Activated B cell treated with CpG ODN at 0.5 μM for 24 hours (primary cell): Measurements from ENCODE around the gene DCST2. TPM values are rescaled to one million over a fixed set of nuclear protein-coding genes. Genes with fewer than 3 reads are reported as not detected.
A peak's percentile ranks its signal among the peaks of the same experiment; 100 is the strongest.

Source experiments
- ATAC-seq: fragments of 200-7000 bp; cut with Tn5 transposase; one replicate; pipeline ENCODE4 v1.10.0; 2021; ENCODE audit warnings: low read depth, mild to moderate bottlenecking, moderate library complexity
- CTCF ChIA-PET: fragments of 350-600 bp; sonication (Branson Sonifier 250); formaldehyde crosslinking; loops from one replicate; lab custom pipeline; 2021; ENCODE audit warnings: antibody characterized with exemption; lab: Charles Lee
- POLR2A ChIA-PET: fragments of 350-600 bp; sonication (Branson Sonifier 250); formaldehyde crosslinking; loops from one replicate; lab custom pipeline; 2021; ENCODE audit warnings: antibody characterized with exemption; lab: Charles Lee
- DNase-seq: peaks from one replicate; pipeline ENCODE4 v3.0.0; 2022
- H3K27ac Mint-ChIP-seq: one replicate; pipeline ENCODE4 v1.8.0; 2020; ENCODE audit warnings: mixed read lengths
- H3K27me3 Mint-ChIP-seq: one replicate; pipeline ENCODE4 v1.8.0; 2021; ENCODE audit warnings: mixed read lengths
- H3K36me3 Mint-ChIP-seq: one replicate; pipeline ENCODE4 v1.8.0; 2021; ENCODE audit warnings: low read depth, mixed read lengths
- H3K4me1 Mint-ChIP-seq: one replicate; pipeline ENCODE4 v1.8.0; 2021; ENCODE audit warnings: mixed read lengths
- H3K4me3 Mint-ChIP-seq: one replicate; pipeline ENCODE4 v1.8.0; 2020; ENCODE audit warnings: mild to moderate bottlenecking, mixed read lengths
- H3K9me3 Mint-ChIP-seq: one replicate; pipeline ENCODE4 v1.8.0; 2020; ENCODE audit warnings: mixed read lengths
- CTCF ChIP-seq: fragments of 200-600 bp; IDR thresholded peaks from one replicate; pipeline ENCODE4 v1.8.0; 2022; ENCODE audit warnings: antibody characterized with exemption, mild to moderate bottlenecking
- intact Hi-C: fragments of 100-400 bp; cut with micrococcal nuclease; formaldehyde crosslinking; loops from one replicate; pipeline ENCODE4 v1.15.1; 2024
- total RNA-seq: library from RNA; stranded (reverse); gene quantifications from 2 replicates; pipeline ENCODE4 v1.2.3, GENCODE V29; 2022

Gene DCST2
- total RNA-seq, 1 donor from 2014 or later: 1.0 TPM

- TF ChIP-seq CTCF: no peak
- intact Hi-C loops: no loop called here
- DNase-seq (no peak), ATAC-seq (no peak)
- ChIA-PET CTCF (interaction anchor here (1.1 kb wide), 1 partner anchor 57 kb away, joined by 3 read pairs; the partner anchor contains the start of gene PBXIP1), POLR2A (interaction anchor here (0.5 to 6.3 kb wide), 5 partner anchors 10 to 518 kb away, joined by 4 to 85 read pairs (median 12); partner anchors contain the start of genes PMVK, PYGO2 and ZBTB7B)
- Mint-ChIP-seq H3K36me3 (peaks cover 17% of the 10 kb centered on the region), H3K4me3 (no peak overlapping the region), H3K9me3 (no peaks in the 10 kb centered on the region), H3K27ac (peak overlapping the region; percentile 83), H3K4me1 (peaks cover 85% of the 10 kb centered on the region), H3K27me3 (no peaks in the 10 kb centered on the region)
Observed at GRCh38 chr1:155012776-155013602, 20.6 kb downstream of the DCST2 start.

DNA sequence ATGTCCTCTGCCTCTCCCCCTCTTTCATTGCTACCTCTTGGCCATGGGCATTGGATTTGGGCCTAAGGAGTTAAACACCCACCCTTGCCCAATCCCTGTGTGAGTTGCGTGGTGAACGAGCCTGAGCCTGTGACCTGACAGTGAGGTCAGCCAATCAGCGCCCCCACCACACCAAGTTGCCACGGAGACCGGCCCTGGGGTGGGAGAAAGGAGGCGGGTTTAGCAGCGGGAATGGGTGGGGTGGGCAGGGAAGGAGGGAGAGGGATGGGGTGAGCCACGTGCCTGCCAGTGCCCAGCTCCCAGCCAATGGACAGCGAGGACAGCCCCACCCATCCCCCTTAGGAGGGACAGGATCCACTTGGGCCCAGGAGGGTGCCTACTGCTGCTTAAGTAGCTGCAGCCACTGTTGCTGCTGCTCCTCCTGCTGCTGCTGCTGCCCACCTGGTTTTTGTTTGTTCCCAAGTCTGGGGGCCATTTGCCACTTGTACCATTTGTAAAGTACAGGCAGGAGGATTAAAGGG is 21.5 kb downstream of the DCST2 start:
- Mint-ChIP-seq H3K9me3 (no peaks in the 10 kb centered on the region), H3K4me3 (no peak overlapping the region), H3K36me3 (peaks cover 17% of the 10 kb centered on the region), H3K27me3 (no peaks in the 10 kb centered on the region), H3K4me1 (peaks cover 88% of the 10 kb centered on the region), H3K27ac (peak overlapping the region; percentile 12)
- no peak for TF ChIP-seq CTCF
- CTCF ChIA-PET: interaction anchor here (1.0 kb wide), 1 partner anchor 68 kb away, joined by 3 read pairs; no protein-coding TSS in a partner anchor
- DNase-seq (no peak), ATAC-seq (no peak)
- POLR2A ChIA-PET: interaction anchor here (1.1 to 6.3 kb wide), 3 partner anchors 9 to 76 kb away, joined by 4 to 85 read pairs (median 24); partner anchors contain the start of genes PMVK and ZBTB7B
- intact Hi-C loops: no loop called here

GRCh38 chr1:155011437-155012025 is 22.1 kb downstream of the DCST2 start:
- Mint-ChIP-seq H3K36me3 (peaks cover 17% of the 10 kb centered on the region), H3K27me3 (no peaks in the 10 kb centered on the region), H3K27ac (peak overlapping the region; percentile 46), H3K9me3 (no peaks in the 10 kb centered on the region), H3K4me1 (peaks cover 88% of the 10 kb centered on the region), H3K4me3 (no peak overlapping the region)
- intact Hi-C loops: no loop called here
- DNase-seq (no peak), ATAC-seq (no peak)
- no peak for TF ChIP-seq CTCF
- POLR2A ChIA-PET: interaction anchor here (4.6 kb wide), 1 partner anchor 12 kb away, joined by 24 read pairs; no protein-coding TSS in a partner anchor
- CTCF ChIA-PET: interaction anchor here (1.0 kb wide), 1 partner anchor 68 kb away, joined by 3 read pairs; no protein-coding TSS in a partner anchor

DNA sequence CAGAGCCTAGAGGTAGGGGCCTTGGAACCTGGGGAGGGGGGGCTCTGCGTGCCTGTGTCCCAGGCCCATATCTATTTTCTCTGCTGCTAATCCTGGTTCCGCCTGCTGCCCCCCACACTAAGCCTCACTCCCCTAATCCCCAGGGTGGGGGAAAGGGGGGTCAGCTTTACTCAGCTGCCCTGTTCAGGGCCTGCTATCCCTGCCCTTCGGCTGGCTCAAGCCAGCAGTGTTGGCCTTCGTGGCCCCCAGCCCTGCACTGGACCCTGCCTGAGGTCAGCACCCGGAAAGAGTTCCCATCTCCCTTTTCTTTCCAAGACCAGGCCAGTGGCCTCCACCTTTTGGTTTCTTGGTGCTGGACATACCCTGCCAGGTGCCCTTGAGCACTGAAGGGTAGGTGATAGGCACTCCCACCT is 22.6 kb downstream of the DCST2 start:
- H3K27ac Mint-ChIP-seq: peak overlapping the region; percentile 46
- no peaks in the 10 kb centered on the region for H3K9me3 Mint-ChIP-seq
- no peak overlapping the region for H3K4me3 Mint-ChIP-seq

More for the DNA sequence above, 22.6 kb downstream of the DCST2 start:
- H3K4me1 Mint-ChIP-seq: peaks cover 88% of the 10 kb centered on the region
- intact Hi-C loops: no loop called here
- no peaks in the 10 kb centered on the region for H3K27me3 Mint-ChIP-seq
- POLR2A ChIA-PET: interaction anchor here (0.6 to 4.6 kb wide), 4 partner anchors 8 to 37 kb away, joined by 3 to 24 read pairs (median 5); no protein-coding TSS in a partner anchor
- CTCF ChIA-PET: interaction anchor here (1.0 kb wide), 1 partner anchor 12 kb away, joined by 3 read pairs; no protein-coding TSS in a partner anchor
- no peak for DNase-seq
- TF ChIP-seq CTCF: no peak
- H3K36me3 Mint-ChIP-seq: peaks cover 17% of the 10 kb centered on the region
- ATAC-seq: no peak
